ENCODE data around the gene MRPL16. TPM values are rescaled to one million over a fixed set of nuclear protein-coding genes. Genes with fewer than 3 reads are reported as not detected.

The MRPL16 gene
- total and polyA plus RNA-seq, 7 donors = 41.9 to 79.5 (median 52.6) TPM

DNA sequence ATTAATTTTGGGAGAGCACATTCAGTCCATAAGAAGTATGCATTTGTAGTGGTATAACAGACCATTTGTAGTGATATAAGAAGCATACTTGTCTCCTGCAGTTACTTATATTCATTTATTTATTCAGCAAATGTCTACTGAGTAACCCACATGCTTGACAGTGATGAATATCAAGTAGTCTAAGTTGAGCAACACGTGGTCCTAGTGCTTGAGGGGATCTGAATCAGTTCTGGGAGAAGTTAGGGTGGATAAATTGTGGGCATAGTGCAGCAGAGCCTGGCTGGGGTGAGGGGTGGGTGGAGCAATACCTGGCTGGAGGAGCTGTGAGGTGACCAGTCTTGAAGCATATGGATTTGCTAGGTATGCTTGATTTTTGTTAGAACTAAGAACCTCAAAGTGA, 31.1 kb downstream of the MRPL16 start:
- 40 to 62% methylated on average over 1 of the region's 1 CpG for whole genome bisulfite sequencing, 2 donors
- no peak for DNase-seq
- Histone ChIP-seq H3K9me3 (no peaks in the 10 kb centered on the region), H3K4me3 (no peak overlapping the region), H3K4me1 (no peaks in the 10 kb centered on the region), H3K36me3 (peaks cover 0 to 22% (median 3%) of the 10 kb centered on the region in 4 donors), H3K27me3 (no peaks in the 10 kb centered on the region), H3K27ac (no peak overlapping the region)
- TF ChIP-seq, protein P1, sequence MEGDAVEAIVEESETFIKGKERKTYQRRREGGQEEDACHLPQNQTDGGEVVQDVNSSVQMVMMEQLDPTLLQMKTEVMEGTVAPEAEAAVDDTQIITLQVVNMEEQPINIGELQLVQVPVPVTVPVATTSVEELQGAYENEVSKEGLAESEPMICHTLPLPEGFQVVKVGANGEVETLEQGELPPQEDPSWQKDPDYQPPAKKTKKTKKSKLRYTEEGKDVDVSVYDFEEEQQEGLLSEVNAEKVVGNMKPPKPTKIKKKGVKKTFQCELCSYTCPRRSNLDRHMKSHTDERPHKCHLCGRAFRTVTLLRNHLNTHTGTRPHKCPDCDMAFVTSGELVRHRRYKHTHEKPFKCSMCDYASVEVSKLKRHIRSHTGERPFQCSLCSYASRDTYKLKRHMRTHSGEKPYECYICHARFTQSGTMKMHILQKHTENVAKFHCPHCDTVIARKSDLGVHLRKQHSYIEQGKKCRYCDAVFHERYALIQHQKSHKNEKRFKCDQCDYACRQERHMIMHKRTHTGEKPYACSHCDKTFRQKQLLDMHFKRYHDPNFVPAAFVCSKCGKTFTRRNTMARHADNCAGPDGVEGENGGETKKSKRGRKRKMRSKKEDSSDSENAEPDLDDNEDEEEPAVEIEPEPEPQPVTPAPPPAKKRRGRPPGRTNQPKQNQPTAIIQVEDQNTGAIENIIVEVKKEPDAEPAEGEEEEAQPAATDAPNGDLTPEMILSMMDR (IDR thresholded peaks at IDR 0.05) = no peak
- no peak for TF ChIP-seq POLR2A (IDR thresholded peaks at IDR 0.05)
- no peak for TF ChIP-seq EP300 (IDR thresholded peaks at IDR 0.05)
- no peak for TF ChIP-seq POLR2AphosphoS5 (IDR thresholded peaks at IDR 0.05)
- intact Hi-C loops (cut with DNase I) = no loop called here

DNA sequence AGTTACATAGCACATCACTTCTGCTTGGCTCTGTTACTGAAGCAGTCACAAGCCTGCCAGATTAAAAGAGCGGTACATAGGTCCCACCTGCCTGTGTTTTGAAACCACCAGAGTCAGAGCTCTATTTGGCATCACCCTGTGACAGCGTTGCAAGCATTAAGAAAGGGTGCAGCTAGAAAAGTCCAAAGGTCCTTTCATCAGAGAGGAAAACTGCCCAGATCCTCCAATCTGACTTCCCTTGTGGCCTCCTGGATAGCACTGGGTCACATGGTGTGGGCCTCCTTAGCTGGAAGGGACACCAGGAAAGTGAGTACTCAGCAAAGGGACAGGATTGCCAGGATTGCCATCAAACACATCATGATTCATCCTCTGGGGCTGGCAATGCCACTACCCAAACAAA, 32.5 kb downstream of the MRPL16 start:
- Histone ChIP-seq H3K36me3 (peaks cover 0 to 34% (median 3%) of the 10 kb centered on the region in 4 donors), H3K27me3 (no peaks in the 10 kb centered on the region), H3K4me3 (no peak overlapping the region), H3K9me3 (no peaks in the 10 kb centered on the region), H3K27ac (no peak overlapping the region), H3K4me1 (no peaks in the 10 kb centered on the region)
- TF ChIP-seq EP300 (IDR thresholded peaks at IDR 0.05) (no peak), POLR2A (IDR thresholded peaks at IDR 0.05) (no peak), POLR2AphosphoS5 (IDR thresholded peaks at IDR 0.05) (no peak)
- TF ChIP-seq, protein P1 (IDR thresholded peaks at IDR 0.05) = no peak
- 17 to 69% methylated on average over 2 of the region's 2 CpGs for WGBS, 2 donors
- DNase-seq = no peak
- intact Hi-C loops (cut with DNase I) = no loop called here

DNA sequence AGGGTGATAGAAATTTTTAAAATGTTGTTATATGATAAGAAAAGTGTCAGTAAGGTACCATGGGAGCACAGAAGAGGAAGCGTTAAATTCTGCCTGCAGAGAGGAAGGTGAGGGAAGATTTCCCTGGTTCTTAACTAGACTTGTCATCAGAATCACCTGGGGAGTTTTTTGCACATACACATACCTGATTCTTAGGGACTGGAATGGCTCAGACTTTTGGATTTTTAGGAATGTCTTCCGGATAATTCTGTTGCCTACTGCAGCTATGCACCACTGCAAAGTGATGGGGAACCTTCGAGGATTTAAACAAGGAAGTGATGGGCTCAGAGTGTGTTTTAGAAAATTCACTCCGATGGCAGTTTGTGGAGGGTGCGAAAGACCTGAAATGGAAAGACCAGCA, 33.5 kb downstream of the MRPL16 start:
- Histone ChIP-seq H3K27me3 (no peaks in the 10 kb centered on the region), H3K36me3 (peaks cover 0 to 35% (median 3%) of the 10 kb centered on the region in 4 donors), H3K4me3 (no peak overlapping the region), H3K9me3 (no peaks in the 10 kb centered on the region), H3K4me1 (no peaks in the 10 kb centered on the region), H3K27ac (no peak overlapping the region)
- 83 to 89% methylated on average over 5 of the region's 5 CpGs for WGBS, 2 donors
- no peak for TF ChIP-seq POLR2A (IDR thresholded peaks at IDR 0.05)
- TF ChIP-seq, protein P1 (IDR thresholded peaks at IDR 0.05) = no peak
- TF ChIP-seq POLR2AphosphoS5 (IDR thresholded peaks at IDR 0.05) = no peak
- no peak for TF ChIP-seq EP300 (IDR thresholded peaks at IDR 0.05)
- no peak for DNase-seq
- intact Hi-C loops (cut with DNase I) = no loop called here

DNA sequence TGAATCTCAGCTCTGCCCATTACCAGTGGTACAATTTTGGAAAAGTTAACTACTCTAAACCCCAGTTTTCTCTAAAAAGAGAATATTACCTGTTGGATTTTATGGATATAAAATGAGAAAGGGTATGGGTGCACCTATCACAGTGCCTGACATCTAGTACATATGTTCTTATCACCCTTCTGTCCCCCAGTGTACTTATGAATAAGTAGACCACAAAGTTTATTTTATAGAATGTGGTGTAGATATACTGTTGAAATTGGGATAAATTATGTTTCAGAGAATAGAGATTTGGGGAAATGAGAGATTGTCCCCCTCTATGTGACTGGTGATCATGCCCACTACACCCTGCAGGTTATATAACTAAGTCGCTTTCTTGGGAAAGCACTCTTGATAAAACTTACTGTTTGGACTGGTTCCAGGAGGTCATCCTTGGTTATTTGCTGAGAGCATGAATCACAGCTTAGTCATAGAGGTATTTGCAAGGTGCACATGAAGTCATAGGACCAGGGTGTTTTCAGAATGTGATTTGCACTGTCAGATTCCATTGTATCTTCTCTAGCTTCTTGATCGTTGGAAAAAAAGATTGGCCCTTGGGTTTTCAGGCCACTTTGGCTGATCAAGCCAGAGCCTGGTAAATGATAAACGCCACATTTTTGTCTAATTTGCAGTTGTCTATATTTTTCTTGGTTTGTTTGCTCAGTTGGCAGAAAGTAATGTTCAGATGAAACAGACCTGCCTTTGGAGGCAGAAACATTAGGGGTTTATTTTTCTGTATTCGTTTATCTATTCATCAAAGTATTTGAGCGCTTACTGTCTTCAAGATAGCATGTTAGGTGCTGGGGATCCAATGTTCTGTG, 34.1 kb downstream of the MRPL16 start:
- intact Hi-C loops (cut with DNase I) = no loop called here
- Histone ChIP-seq H3K27me3 (no peaks in the 10 kb centered on the region), H3K36me3 (peaks cover 0 to 35% (median 3%) of the 10 kb centered on the region in 4 donors), H3K4me1 (no peaks in the 10 kb centered on the region), H3K9me3 (no peaks in the 10 kb centered on the region), H3K4me3 (no peak overlapping the region), H3K27ac (no peak overlapping the region)
- WGBS, 2 donors = 42 to 77% methylated on average over 5 of the region's 5 CpGs
- DNase-seq = no peak
- TF ChIP-seq, protein P1 (IDR thresholded peaks at IDR 0.05) = no peak
- TF ChIP-seq POLR2A (IDR thresholded peaks at IDR 0.05) (no peak), POLR2AphosphoS5 (IDR thresholded peaks at IDR 0.05) (no peak), EP300 (IDR thresholded peaks at IDR 0.05) (no peak)
